Activated T-cell treated with anti-CD3 and anti-CD28 coated beads, Interleukin-2, amount 50 U/mL, for 72 hours (primary cell): ENCODE data around the gene SPTB. TPM values are rescaled to one million over a fixed set of nuclear protein-coding genes. Genes with fewer than 3 reads are reported as not detected.

Experiments used
- ATAC-seq, 2 donors: fragments of 150-1000 bp; cut with Tn5 transposase; replicated peaks in 1 of 2; 2 replicates each; pipeline ENCODE4 v1.10.0; 2021; ENCODE audit warnings: moderate library complexity in 2 of 2, mild to moderate bottlenecking in 1 of 2
- DNase-seq, 2 donors: peaks; one replicate each; pipeline ENCODE4 v3.0.0; 2021 to 2022; ENCODE audit warnings: mixed read lengths in 1 of 2
- H3K27ac Mint-ChIP-seq: one replicate; pipeline ENCODE4 v1.8.0; 2022; ENCODE audit warnings: mild to moderate bottlenecking, moderate library complexity, mixed read lengths
- H3K27me3 Mint-ChIP-seq: one replicate; pipeline ENCODE4 v1.8.0; 2022; ENCODE audit warnings: low read depth, mixed read lengths
- H3K36me3 Mint-ChIP-seq, 2 donors: one replicate each; pipeline ENCODE4 v1.8.0; 2022; ENCODE audit warnings: mixed read lengths in 2 of 2, mild to moderate bottlenecking in 1 of 2; ENCODE audit not compliant: insufficient read depth in 2 of 2
- H3K4me1 Mint-ChIP-seq: one replicate; pipeline ENCODE4 v1.8.0; 2022; ENCODE audit warnings: low read depth, mixed read lengths
- H3K4me3 Mint-ChIP-seq, 2 donors: one replicate each; pipeline ENCODE4 v1.8.0; 2022; ENCODE audit warnings: mild to moderate bottlenecking in 2 of 2, mixed read lengths in 2 of 2, moderate library complexity in 2 of 2
- H3K9me3 Mint-ChIP-seq, 2 donors: one replicate each; pipeline ENCODE4 v1.8.0; 2022; ENCODE audit warnings: mixed read lengths in 2 of 2
- total RNA-seq, 2 donors: library from RNA; stranded (reverse); gene quantifications; one replicate each; pipeline ENCODE4 v1.2.3, GENCODE V29; 2022

SPTB gene
- total RNA-seq, 2 donors from 2014 or later: 0.23 to 0.70 TPM

- no peaks in the 10 kb centered on the region for H3K9me3 Mint-ChIP-seq
- peak overlapping the region in 1 of 2 donors; percentile 16 for H3K4me3 Mint-ChIP-seq
- DNase-seq (no peak), ATAC-seq (no peak)
- H3K4me1 Mint-ChIP-seq: peaks cover 37% of the 10 kb centered on the region
- H3K27ac Mint-ChIP-seq: peak overlapping the region; percentile 49
- no peaks in the 10 kb centered on the region for H3K27me3 Mint-ChIP-seq
- H3K36me3 Mint-ChIP-seq: no peaks in the 10 kb centered on the region
Measured at GRCh38 chr14:64724578-64724930, 155.2 kb downstream of the SPTB start.

- ATAC-seq (peak; percentile 61 to 75), DNase-seq (peak in 1 of 2 donors; percentile 39)
- H3K36me3 Mint-ChIP-seq: no peaks in the 10 kb centered on the region
- H3K27me3 Mint-ChIP-seq: no peaks in the 10 kb centered on the region
- H3K4me3 Mint-ChIP-seq: peak overlapping the region; percentile 16 to 17
- H3K4me1 Mint-ChIP-seq: peaks cover 36% of the 10 kb centered on the region
- H3K27ac Mint-ChIP-seq: peak overlapping the region; percentile 49
- H3K9me3 Mint-ChIP-seq: no peaks in the 10 kb centered on the region
Measured at GRCh38 chr14:64723691-64724577, 155.8 kb downstream of the SPTB start.

GRCh38 chr14:64722842-64723447 is 156.8 kb downstream of the SPTB start:
- peak in 1 of 2 donors; percentile 39 for ATAC-seq
- H3K27ac Mint-ChIP-seq: peak overlapping the region; percentile 38
- H3K4me3 Mint-ChIP-seq: peak overlapping the region in 1 of 2 donors; percentile 14
- peak in 1 of 2 donors; percentile 26 for DNase-seq
- H3K27me3 Mint-ChIP-seq: no peaks in the 10 kb centered on the region
- H3K4me1 Mint-ChIP-seq: peaks cover 38% of the 10 kb centered on the region
- no peaks in the 10 kb centered on the region for H3K36me3 Mint-ChIP-seq
- no peaks in the 10 kb centered on the region for H3K9me3 Mint-ChIP-seq

GRCh38 chr14:64721899-64722298 is 157.8 kb downstream of the SPTB start:
- DNase-seq (no peak), ATAC-seq (no peak)
- H3K27me3 Mint-ChIP-seq: no peaks in the 10 kb centered on the region
- no peak overlapping the region for H3K27ac Mint-ChIP-seq
- H3K9me3 Mint-ChIP-seq: no peaks in the 10 kb centered on the region
- H3K4me3 Mint-ChIP-seq: peak overlapping the region in 1 of 2 donors; percentile 5
- peaks cover 42% of the 10 kb centered on the region for H3K4me1 Mint-ChIP-seq
- H3K36me3 Mint-ChIP-seq: no peaks in the 10 kb centered on the region

GRCh38 chr14:64721391-64721791 is 158.3 kb downstream of the SPTB start:
- H3K4me1 Mint-ChIP-seq: peaks cover 41% of the 10 kb centered on the region
- no peak overlapping the region for H3K4me3 Mint-ChIP-seq

GRCh38 chr14:64720131-64720576 is 159.6 kb downstream of the SPTB start:
- ATAC-seq: peak in 1 of 2 donors; percentile 29

More at GRCh38 chr14:64721391-64721791, 158.3 kb downstream of the SPTB start:
- H3K27me3 Mint-ChIP-seq: no peaks in the 10 kb centered on the region
- ATAC-seq: no peak
- no peak overlapping the region for H3K27ac Mint-ChIP-seq
- DNase-seq: no peak
- no peaks in the 10 kb centered on the region for H3K36me3 Mint-ChIP-seq
- no peaks in the 10 kb centered on the region for H3K9me3 Mint-ChIP-seq

GRCh38 chr14:64719601-64720000 is 160.1 kb downstream of the SPTB start:
- DNase-seq: no peak
- Mint-ChIP-seq H3K27me3 (no peaks in the 10 kb centered on the region), H3K36me3 (peaks cover 0 to 1% of the 10 kb centered on the region in 2 donors), H3K4me3 (no peak overlapping the region), H3K9me3 (no peaks in the 10 kb centered on the region), H3K4me1 (peaks cover 29% of the 10 kb centered on the region), H3K27ac (peak overlapping the region; percentile 73)
- ATAC-seq: no peak

More at GRCh38 chr14:64720131-64720576, 159.6 kb downstream of the SPTB start:
- DNase-seq: no peak
- Mint-ChIP-seq H3K27me3 (no peaks in the 10 kb centered on the region), H3K4me3 (peak overlapping the region in 1 of 2 donors; percentile 20), H3K4me1 (peaks cover 32% of the 10 kb centered on the region), H3K9me3 (no peaks in the 10 kb centered on the region), H3K27ac (peak overlapping the region; percentile 73), H3K36me3 (no peaks in the 10 kb centered on the region)

GRCh38 chr14:64718762-64719161 is 160.9 kb downstream of the SPTB start:
- H3K27me3 Mint-ChIP-seq: no peaks in the 10 kb centered on the region
- peaks cover 21% of the 10 kb centered on the region for H3K4me1 Mint-ChIP-seq
- ATAC-seq (no peak), DNase-seq (no peak)
- peaks cover 2 to 4% of the 10 kb centered on the region in 2 donors for H3K9me3 Mint-ChIP-seq
- peaks cover 4 to 5% of the 10 kb centered on the region in 2 donors for H3K36me3 Mint-ChIP-seq
- H3K4me3 Mint-ChIP-seq: no peak overlapping the region
- peak overlapping the region; percentile 29 for H3K27ac Mint-ChIP-seq

GRCh38 chr14:64717870-64718269 is 161.8 kb downstream of the SPTB start:
- peaks cover 15% of the 10 kb centered on the region for H3K4me1 Mint-ChIP-seq
- H3K36me3 Mint-ChIP-seq: peaks cover 7 to 9% of the 10 kb centered on the region in 2 donors
- ATAC-seq: peak in 1 of 2 donors; percentile 46
- no peaks in the 10 kb centered on the region for H3K27me3 Mint-ChIP-seq
- H3K9me3 Mint-ChIP-seq: peaks cover 5 to 7% of the 10 kb centered on the region in 2 donors
- no peak overlapping the region for H3K27ac Mint-ChIP-seq
- peak overlapping the region in 1 of 2 donors; percentile 55 for H3K4me3 Mint-ChIP-seq
- DNase-seq: no peak

- DNase-seq: no peak
- Mint-ChIP-seq H3K27ac (no peak overlapping the region), H3K4me1 (peaks cover 6% of the 10 kb centered on the region), H3K9me3 (peaks cover 7 to 11% of the 10 kb centered on the region in 2 donors), H3K36me3 (peaks cover 9 to 13% of the 10 kb centered on the region in 2 donors), H3K4me3 (no peak overlapping the region), H3K27me3 (no peaks in the 10 kb centered on the region)
- ATAC-seq: no peak
Measured at GRCh38 chr14:64715628-64716412, 163.9 kb downstream of the SPTB start.

GRCh38 chr14:64715146-64715627 is 164.5 kb downstream of the SPTB start:
- DNase-seq (no peak), ATAC-seq (no peak)
- Mint-ChIP-seq H3K4me1 (peaks cover 6% of the 10 kb centered on the region), H3K4me3 (no peak overlapping the region), H3K9me3 (peaks cover 7 to 11% of the 10 kb centered on the region in 2 donors), H3K36me3 (peaks cover 9 to 13% of the 10 kb centered on the region in 2 donors), H3K27ac (peak overlapping the region; percentile 22), H3K27me3 (no peaks in the 10 kb centered on the region)

- Mint-ChIP-seq H3K27me3 (peaks cover under 1% of the 10 kb centered on the region), H3K4me3 (no peak overlapping the region), H3K9me3 (peaks cover 7 to 11% of the 10 kb centered on the region in 2 donors), H3K27ac (no peak overlapping the region), H3K36me3 (peaks cover 9 to 13% of the 10 kb centered on the region in 2 donors), H3K4me1 (peaks cover 6% of the 10 kb centered on the region)
- ATAC-seq: no peak
- DNase-seq: no peak
Measured at GRCh38 chr14:64714432-64715025, 165.2 kb downstream of the SPTB start.
